Keratinocyte (primary cell): ENCODE results near the gene NTRK1. TPM values are rescaled to one million over a fixed set of nuclear protein-coding genes. Genes with fewer than 3 reads are reported as not detected.
A peak's percentile ranks its signal among the peaks of the same experiment; 100 is the strongest.

Source experiments
- DNase-seq: peaks from one replicate; pipeline ENCODE4 v3.0.0-alpha.2; 2011; ENCODE audit warnings: low read depth, missing footprints, low spot score
- FAIRE-seq: peaks from 2 replicates; lab custom pipeline; 2011; peaks lifted over from hg19 to GRCh38; lab: Jason Lieb, UNC
- H2AFZ ChIP-seq: 2 replicates; pipeline ENCODE4 v1.6.0; 2012; ENCODE audit warnings: low read length, control low read depth, inconsistent platforms; ENCODE audit not compliant: control insufficient read depth
- H3K27ac ChIP-seq: 2 replicates; pipeline ENCODE4 v1.5.1; 2011; ENCODE audit warnings: low read length; ENCODE audit not compliant: control insufficient read depth, insufficient read depth
- H3K27me3 ChIP-seq: 3 replicates; pipeline ENCODE4 v1.6.0; 2011; ENCODE audit warnings: low read length; ENCODE audit not compliant: control insufficient read depth, insufficient read depth; ENCODE audit errors: extremely low read depth
- H3K36me3 ChIP-seq, 2 experiments: 2 replicates in 1 of 2; 3 replicates in 1 of 2; pipeline ENCODE4 v1.5.1; 2011; ENCODE audit warnings: low read length in 2 of 2, mild to moderate bottlenecking in 1 of 2; ENCODE audit not compliant: control insufficient read depth in 2 of 2, insufficient read depth in 2 of 2; ENCODE audit errors: extremely low read depth in 1 of 2
- H3K4me1 ChIP-seq: 3 replicates; pipeline ENCODE4 v1.5.1; 2011; ENCODE audit warnings: low read length; ENCODE audit not compliant: control insufficient read depth, insufficient read depth; ENCODE audit errors: extremely low read depth
- H3K4me2 ChIP-seq: 3 replicates; pipeline ENCODE4 v1.6.0; 2011; ENCODE audit warnings: low read depth, low read length; ENCODE audit not compliant: control insufficient read depth, insufficient read depth; ENCODE audit errors: extremely low read depth
- H3K4me3 ChIP-seq, 3 experiments: fragments of 200-600 bp in 1 of 3; sonication (generic) in 1 of 3; 2 replicates in 2 of 3; 3 replicates in 1 of 3; pipeline ENCODE4 v1.5.1; 2011 to 2016; ENCODE audit warnings: low read length in 3 of 3, mild to moderate bottlenecking in 3 of 3, control low read depth in 2 of 3, inconsistent platforms in 1 of 3, low read depth in 1 of 3, mixed read lengths in 1 of 3, mixed run types in 1 of 3, moderate library complexity in 1 of 3; ENCODE audit not compliant: control insufficient read depth in 2 of 3, insufficient read depth in 2 of 3; ENCODE audit errors: extremely low read depth in 1 of 3
- H3K79me2 ChIP-seq: 2 replicates; pipeline ENCODE4 v1.6.0; 2012; ENCODE audit warnings: low read length; ENCODE audit not compliant: control insufficient read depth, insufficient read depth
- H3K9ac ChIP-seq: 3 replicates; pipeline ENCODE4 v1.6.0; 2011; ENCODE audit warnings: low read length; ENCODE audit not compliant: control insufficient read depth, insufficient read depth; ENCODE audit errors: extremely low read depth
- H3K9me1 ChIP-seq: 3 replicates; pipeline ENCODE4 v1.6.0; 2011; ENCODE audit warnings: low read length; ENCODE audit not compliant: control insufficient read depth, insufficient read depth; ENCODE audit errors: extremely low read depth
- H3K9me3 ChIP-seq: 2 replicates; pipeline ENCODE4 v1.5.1; 2012; ENCODE audit warnings: low read depth, low read length; ENCODE audit not compliant: control insufficient read depth
- H4K20me1 ChIP-seq: 3 replicates; pipeline ENCODE4 v1.6.0; 2011; ENCODE audit warnings: low read length; ENCODE audit not compliant: control insufficient read depth, insufficient read depth; ENCODE audit errors: extremely low read depth
- CTCF ChIP-seq, 3 experiments: IDR thresholded peaks in 1 of 3; conservative IDR thresholded peaks in 1 of 3; optimal IDR thresholded peaks in 1 of 3; 2 replicates in 2 of 3; 3 replicates in 1 of 3; pipeline versions ENCODE3 to v1.5.1; 2011; ENCODE audit warnings: low read length in 3 of 3, mild to moderate bottlenecking in 3 of 3, moderate library complexity in 2 of 3, control low read depth in 1 of 3, inconsistent platforms in 1 of 3; ENCODE audit not compliant: insufficient read depth in 2 of 3; ENCODE audit errors: extremely low read depth in 1 of 3
- EZH2 ChIP-seq: IDR thresholded peaks from one replicate; pipeline ENCODE4 v1.6.1; 2012; ENCODE audit warnings: inconsistent platforms, mild to moderate bottlenecking, low read length, moderate library complexity
- dilution Hi-C: fragments of 300-500 bp; cut with MboI; formaldehyde crosslinking; loops from one replicate; pipeline ENCODE4 v1.7.0; 2020; ENCODE audit warnings: low sequenced_read_pairs; ENCODE audit not compliant: extremely low pct_ligation_motif_present
- polyA plus RNA-seq, 5 experiments: library from polyadenylated mRNA; depleted of rRNA in 3 of 5; stranded (reverse) in 3 of 5; stranded (forward) in 1 of 5; unstranded in 1 of 5; fragments of >200 nt; gene quantifications; 1 replicate in 1 of 5; 2 replicates in 3 of 5; 3 replicates in 1 of 5; pipeline versions ENCODE4 v1.2.1 to v1.2.3, GENCODE V29; 2011 to 2012; ENCODE audit warnings: missing spikeins in 2 of 5, low read depth in 1 of 5, low replicate concordance in 1 of 5

Gene NTRK1
- polyA plus RNA-seq, 1 donor (not counting 4 experiments of a cell fraction or from before 2014, with no cell fraction given): 0.03 TPM

GRCh38 chr1:156859523-156860112 is 1.0 kb upstream of the NTRK1 start:
- H4K20me1 ChIP-seq: peaks cover 4% of the 10 kb centered on the region
- no peak for DNase-seq
- peak overlapping the region; percentile 8 for H2AFZ ChIP-seq
- no peaks in the 10 kb centered on the region for H3K9me1 ChIP-seq
- H3K4me1 ChIP-seq: peaks cover 12% of the 10 kb centered on the region
- peak; percentile 84 for TF ChIP-seq EZH2
- TF ChIP-seq CTCF (optimal IDR thresholded peaks at IDR 0.05 in 1 of 3, IDR thresholded peaks at IDR 0.05 in 1 of 3, conservative IDR thresholded peaks at IDR 0.05 in 1 of 3; ENCODE audit: extremely low read depth in 1 of 3, insufficient read depth in 2 of 3, low read length in 3 of 3): no peak
- no peaks in the 10 kb centered on the region for H3K36me3 ChIP-seq
- H3K4me2 ChIP-seq: peak overlapping the region; percentile 65
- H3K9ac ChIP-seq: peak overlapping the region; percentile 6
- no peak for FAIRE-seq
- H3K27ac ChIP-seq: no peak overlapping the region
- H3K79me2 ChIP-seq: no peaks in the 10 kb centered on the region
- H3K27me3 ChIP-seq: peaks cover 75% of the 10 kb centered on the region
- dilution Hi-C loops: no loop called here
- peak overlapping the region; percentile 4 to 43 (median 38) for H3K4me3 ChIP-seq
- no peaks in the 10 kb centered on the region for H3K9me3 ChIP-seq

GRCh38 chr1:156860113-156860627 is 495 bp upstream of the NTRK1 start:
- Histone ChIP-seq H3K4me3 (peak overlapping the region; percentile 4 to 35 (median 24)), H3K9me1 (no peaks in the 10 kb centered on the region), H2AFZ (no peak overlapping the region), H3K79me2 (no peaks in the 10 kb centered on the region), H3K9me3 (no peaks in the 10 kb centered on the region), H4K20me1 (peaks cover 4% of the 10 kb centered on the region), H3K4me1 (peaks cover 12% of the 10 kb centered on the region), H3K36me3 (no peaks in the 10 kb centered on the region), H3K4me2 (peak overlapping the region; percentile 65), H3K9ac (peak overlapping the region; percentile 6), H3K27me3 (peaks cover 77% of the 10 kb centered on the region), H3K27ac (no peak overlapping the region)
- dilution Hi-C loops: no loop called here
- no peak for DNase-seq
- no peak for TF ChIP-seq EZH2
- TF ChIP-seq CTCF (optimal IDR thresholded peaks at IDR 0.05 in 1 of 3, IDR thresholded peaks at IDR 0.05 in 1 of 3, conservative IDR thresholded peaks at IDR 0.05 in 1 of 3; ENCODE audit: extremely low read depth in 1 of 3, insufficient read depth in 2 of 3, low read length in 3 of 3): peak; percentile 55 to 91 (median 78)
- no peak for FAIRE-seq
